Neural cell (in vitro differentiated cells): Measurements from ENCODE around the gene FAM78B.

Experiments
- CTCF ChIP-seq: fragments of 450-650 bp; IDR thresholded peaks from 2 replicates; pipeline ENCODE4 v1.5.1; 2014; ENCODE audit warnings: antibody characterized with exemption, mild to moderate bottlenecking, moderate library complexity; ENCODE audit not compliant: poor library complexity, severe bottlenecking
- EP300 ChIP-seq: fragments of 450-650 bp; conservative IDR thresholded peaks from 2 replicates; pipeline ENCODE4 v1.6.1; 2014; ENCODE audit warnings: antibody characterized with exemption, mild to moderate bottlenecking, moderate library complexity; ENCODE audit not compliant: poor library complexity, severe bottlenecking
- EZH2 ChIP-seq: fragments of 200-600, 300-800 bp; shearing (Covaris generic), sonication (generic); IDR thresholded peaks from 2 replicates; pipeline ENCODE4 v1.6.1; 2014; ENCODE audit warnings: antibody characterized with exemption, low read length, borderline replicate concordance, mild to moderate bottlenecking; ENCODE audit not compliant: insufficient read depth, poor library complexity, severe bottlenecking
- MXI1 ChIP-seq: fragments of 450-650 bp; conservative IDR thresholded peaks from 2 replicates; pipeline ENCODE4 v1.6.1; 2014; ENCODE audit warnings: antibody characterized with exemption, mild to moderate bottlenecking; ENCODE audit not compliant: poor library complexity, severe bottlenecking
- POLR2AphosphoS5 ChIP-seq: IDR thresholded peaks from 2 replicates; pipeline ENCODE4 v1.6.1; 2012
- RAD21 ChIP-seq: fragments of 450-650 bp; conservative IDR thresholded peaks from 2 replicates; pipeline ENCODE4 v1.6.1; 2014; ENCODE audit warnings: antibody characterized with exemption, mild to moderate bottlenecking, moderate library complexity
- REST ChIP-seq: IDR thresholded peaks from 2 replicates; pipeline ENCODE4 v1.6.1; 2012; ENCODE audit warnings: borderline replicate concordance
- SMC3 ChIP-seq: fragments of 450-650 bp; conservative IDR thresholded peaks from 2 replicates; pipeline ENCODE4 v1.6.1; 2014; ENCODE audit warnings: antibody characterized with exemption, mild to moderate bottlenecking, moderate library complexity; ENCODE audit not compliant: poor library complexity
- TAF1 ChIP-seq: IDR thresholded peaks from 2 replicates; pipeline ENCODE4 v1.6.1; 2012; ENCODE audit warnings: low read depth

- TF ChIP-seq CTCF, result no peak
- no peak for TF ChIP-seq RAD21
- TF ChIP-seq REST, result no peak
- no peak for TF ChIP-seq POLR2AphosphoS5
- no peak for TF ChIP-seq MXI1
- no peak for TF ChIP-seq EZH2
- TF ChIP-seq TAF1, result no peak
- no peak for TF ChIP-seq EP300
- TF ChIP-seq SMC3, result no peak
Measured at GRCh38 chr1:166174108-166174507, 7.3 kb upstream of the FAM78B start.
